GM21360 (cell line): ENCODE measurements around the gene LILRA2.
A peak's percentile ranks its signal among the peaks of the same experiment; 100 is the strongest.
"Not testable (repeated sequence)": the region's sequence is repeated elsewhere in the genome, so short reads cannot be mapped to it uniquely, and the experiment has no call there.

Experiments used
- ATAC-seq: cut with Tn5 transposase; IDR thresholded peaks from one replicate; pipeline ENCODE4 v1.9.1; 2021; ENCODE audit warnings: mild to moderate bottlenecking, moderate library complexity; ENCODE audit not compliant: unreplicated experiment

LILRA2 gene

GRCh38 chr19:54608205-54608604, 34.6 kb downstream of the LILRA2 start:
- ATAC-seq, result no peak

- ATAC-seq, result no peak
Observed at GRCh38 chr19:54608792-54609191, 35.2 kb downstream of the LILRA2 start.

GRCh38 chr19:54609356-54609791, 35.8 kb downstream of the LILRA2 start:
- ATAC-seq, result no peak

GRCh38 chr19:54612428-54612827, 38.8 kb downstream of the LILRA2 start:
- ATAC-seq, result no peak

GRCh38 chr19:54614726-54615125, 41.1 kb downstream of the LILRA2 start:
- no peak for ATAC-seq

GRCh38 chr19:54616057-54616456, 42.5 kb downstream of the LILRA2 start:
- no peak for ATAC-seq

- peak; percentile 69 for ATAC-seq
Observed at GRCh38 chr19:54616821-54617560, 43.4 kb downstream of the LILRA2 start.

- ATAC-seq, result no peak
Observed at GRCh38 chr19:54620464-54620863, 46.9 kb downstream of the LILRA2 start.

GRCh38 chr19:54622431-54622830, 48.8 kb downstream of the LILRA2 start:
- ATAC-seq, result no peak

GRCh38 chr19:54624234-54624633, 50.6 kb downstream of the LILRA2 start:
- not testable (repeated sequence) for ATAC-seq

- ATAC-seq, result not testable (repeated sequence)
Observed at GRCh38 chr19:54624934-54625730, 51.5 kb downstream of the LILRA2 start.

GRCh38 chr19:54626757-54627156, 53.2 kb downstream of the LILRA2 start:
- no peak for ATAC-seq

GRCh38 chr19:54627912-54628311, 54.3 kb downstream of the LILRA2 start:
- not testable (repeated sequence) for ATAC-seq

- ATAC-seq, result not testable (repeated sequence)
Observed at GRCh38 chr19:54630262-54630661, 56.7 kb downstream of the LILRA2 start, which contains the start of gene LILRB1. TSS of gene LILRB1 (plus strand) at chr19:54630484. CDS start at chr19:54631074, 590 bp downstream.

- no peak for ATAC-seq
Observed at GRCh38 chr19:54630782-54631181, 57.2 kb downstream of the LILRA2 start.

- ATAC-seq, result not testable (repeated sequence)
Observed at GRCh38 chr19:54631489-54632337, 58.1 kb downstream of the LILRA2 start.

GRCh38 chr19:54632517-54632916, 58.9 kb downstream of the LILRA2 start:
- ATAC-seq, result not testable (repeated sequence)

GRCh38 chr19:54633401-54633800, 59.8 kb downstream of the LILRA2 start:
- ATAC-seq, result no peak

GRCh38 chr19:54636081-54636480, 62.5 kb downstream of the LILRA2 start:
- not testable (repeated sequence) for ATAC-seq

GRCh38 chr19:54638683-54639082, 65.1 kb downstream of the LILRA2 start:
- no peak for ATAC-seq
